ENCODE results near the gene CHRNG.

DNA sequence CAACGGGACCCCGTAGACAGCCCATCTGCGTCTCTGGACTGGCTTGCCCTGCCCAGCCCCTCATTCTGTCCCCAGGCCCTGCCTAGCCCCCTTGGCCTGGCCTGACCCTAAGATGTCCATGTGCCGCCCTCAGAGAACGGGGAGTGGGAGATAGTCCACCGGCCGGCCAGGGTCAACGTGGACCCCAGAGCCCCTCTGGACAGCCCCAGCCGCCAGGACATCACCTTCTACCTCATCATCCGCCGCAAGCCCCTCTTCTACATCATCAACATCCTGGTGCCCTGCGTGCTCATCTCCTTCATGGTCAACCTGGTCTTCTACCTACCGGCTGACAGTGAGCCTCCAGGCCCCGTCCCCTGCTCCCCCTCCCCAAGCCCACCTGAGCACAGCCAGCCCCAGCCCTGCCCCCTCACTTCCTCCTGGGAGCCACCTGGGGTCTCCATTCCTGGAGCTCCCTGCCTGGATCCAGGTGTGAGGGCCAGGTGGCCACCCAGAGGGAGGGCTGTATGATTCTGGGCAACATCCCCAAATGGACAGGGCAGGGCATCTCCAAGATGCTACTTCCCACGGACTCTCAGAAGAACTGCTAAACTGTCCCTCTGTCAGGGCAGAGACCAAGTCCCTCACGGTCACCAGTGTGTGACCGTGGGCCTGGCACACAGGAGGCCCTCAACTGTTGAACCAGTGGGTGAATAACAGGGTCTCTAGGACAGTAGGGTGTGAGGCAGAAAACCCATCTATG is 9.5 kb upstream of the CHRNG start:
- TF ChIP-seq POLR2A (IDR thresholded peaks at IDR 0.05) (no peak), POLR2AphosphoS5 (IDR thresholded peaks at IDR 0.05) (no peak)
- TF ChIP-seq, protein P1, sequence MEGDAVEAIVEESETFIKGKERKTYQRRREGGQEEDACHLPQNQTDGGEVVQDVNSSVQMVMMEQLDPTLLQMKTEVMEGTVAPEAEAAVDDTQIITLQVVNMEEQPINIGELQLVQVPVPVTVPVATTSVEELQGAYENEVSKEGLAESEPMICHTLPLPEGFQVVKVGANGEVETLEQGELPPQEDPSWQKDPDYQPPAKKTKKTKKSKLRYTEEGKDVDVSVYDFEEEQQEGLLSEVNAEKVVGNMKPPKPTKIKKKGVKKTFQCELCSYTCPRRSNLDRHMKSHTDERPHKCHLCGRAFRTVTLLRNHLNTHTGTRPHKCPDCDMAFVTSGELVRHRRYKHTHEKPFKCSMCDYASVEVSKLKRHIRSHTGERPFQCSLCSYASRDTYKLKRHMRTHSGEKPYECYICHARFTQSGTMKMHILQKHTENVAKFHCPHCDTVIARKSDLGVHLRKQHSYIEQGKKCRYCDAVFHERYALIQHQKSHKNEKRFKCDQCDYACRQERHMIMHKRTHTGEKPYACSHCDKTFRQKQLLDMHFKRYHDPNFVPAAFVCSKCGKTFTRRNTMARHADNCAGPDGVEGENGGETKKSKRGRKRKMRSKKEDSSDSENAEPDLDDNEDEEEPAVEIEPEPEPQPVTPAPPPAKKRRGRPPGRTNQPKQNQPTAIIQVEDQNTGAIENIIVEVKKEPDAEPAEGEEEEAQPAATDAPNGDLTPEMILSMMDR (IDR thresholded peaks at IDR 0.05), result no peak
